HepG2 (cell line): ENCODE measurements around the gene MDP1. TPM values are rescaled to one million over a fixed set of nuclear protein-coding genes. Genes with fewer than 3 reads are reported as not detected.
A peak's percentile ranks its signal among the peaks of the same experiment; 100 is the strongest.

ENCODE experiments used
- ELF4 ChIP-seq: sonication (generic); formaldehyde crosslinking; IDR thresholded peaks from 2 replicates; pipeline ENCODE4 v1.5.0; 2020; ENCODE audit warnings: missing genetic modification reagents, mild to moderate bottlenecking, moderate library complexity, borderline replicate concordance
- HMG20A ChIP-seq: IDR thresholded peaks from 2 replicates; pipeline ENCODE4 v1.6.1; 2016; ENCODE audit warnings: borderline replicate concordance
- KDM3A ChIP-seq: IDR thresholded peaks from 2 replicates; pipeline ENCODE4 v1.6.1; 2018; ENCODE audit warnings: low read depth, missing compliant biosample characterization
- POLR2AphosphoS5 ChIP-seq: IDR thresholded peaks from 2 replicates; pipeline ENCODE4 v1.6.1; 2012; ENCODE audit warnings: low read depth, low read length
- SIN3A ChIP-seq: IDR thresholded peaks from 2 replicates; pipeline ENCODE4 v1.6.1; 2011; ENCODE audit warnings: low read depth, mild to moderate bottlenecking, control low read depth, low read length, borderline replicate concordance
- TFE3 ChIP-seq: IDR thresholded peaks from 2 replicates; pipeline ENCODE4 v1.6.1; 2016
- THAP9 ChIP-seq: sonication (generic); formaldehyde crosslinking; IDR thresholded peaks from 2 replicates; pipeline ENCODE4; 2020; ENCODE audit warnings: missing genetic modification reagents, mild to moderate bottlenecking, borderline replicate concordance
- ZFP90 ChIP-seq: sonication (generic); formaldehyde crosslinking; IDR thresholded peaks from 2 replicates; pipeline ENCODE4 v1.8.0; 2022; ENCODE audit warnings: missing genetic modification reagents, mild to moderate bottlenecking, inconsistent platforms, borderline replicate concordance
- ZNF124 ChIP-seq: sonication (generic); formaldehyde crosslinking; IDR thresholded peaks from 2 replicates; pipeline ENCODE4 v1.4.0; 2020; ENCODE audit warnings: missing genetic modification reagents
- ZNF317 ChIP-seq: sonication (generic); formaldehyde crosslinking; IDR thresholded peaks from 2 replicates; pipeline ENCODE4 v1.5.0; 2020; ENCODE audit warnings: mild to moderate bottlenecking, missing genetic modification reagents
- ZNF432 ChIP-seq: sonication (generic); formaldehyde crosslinking; IDR thresholded peaks from 2 replicates; pipeline ENCODE4 v1.5.0; 2020; ENCODE audit warnings: missing genetic modification reagents, mild to moderate bottlenecking, borderline replicate concordance
- ZNF513 ChIP-seq: sonication (generic); formaldehyde crosslinking; conservative IDR thresholded peaks from 2 replicates; pipeline ENCODE4 v1.5.0; 2020; ENCODE audit warnings: missing genetic modification reagents
- ZNF639 ChIP-seq: conservative IDR thresholded peaks from 2 replicates; pipeline ENCODE4 v1.6.1; 2018; ENCODE audit warnings: missing genetic modification reagents
- ZNF737 ChIP-seq: sonication (generic); formaldehyde crosslinking; IDR thresholded peaks from 2 replicates; pipeline ENCODE4 v1.5.0; 2020; ENCODE audit warnings: missing genetic modification reagents, mild to moderate bottlenecking, borderline replicate concordance
- ZNF781 ChIP-seq: sonication (generic); formaldehyde crosslinking; IDR thresholded peaks from 2 replicates; pipeline ENCODE4 v1.5.1; 2020; ENCODE audit warnings: borderline replicate concordance, mild to moderate bottlenecking, missing genetic modification reagents; ENCODE audit errors: not compliant biosample characterization
- ZNF841 ChIP-seq: sonication (generic); formaldehyde crosslinking; IDR thresholded peaks from 2 replicates; pipeline ENCODE4 v1.8.1; 2023; ENCODE audit warnings: missing genetic modification reagents, borderline replicate concordance
- ZSCAN25 ChIP-seq: sonication (generic); formaldehyde crosslinking; IDR thresholded peaks from 2 replicates; pipeline ENCODE4 v1.8.0; 2022; ENCODE audit warnings: mild to moderate bottlenecking, missing genetic modification reagents
- ZSCAN30 ChIP-seq: sonication (generic); formaldehyde crosslinking; IDR thresholded peaks from 2 replicates; pipeline ENCODE4 v1.5.0; 2020; ENCODE audit warnings: mild to moderate bottlenecking, missing genetic modification reagents
- polyA plus RNA-seq, 8 experiments: library from polyadenylated mRNA; depleted of rRNA in 3 of 8; stranded (reverse) in 7 of 8; unstranded in 1 of 8; fragments of >200 nt; fragmentation: Illumina TruSeq in 4 of 8; extraction: Trizol in 4 of 8; gene quantifications; 2 replicates each; pipeline versions ENCODE4 v1.2.1 to v1.2.3, GENCODE V29; 2011 to 2016; ENCODE audit warnings: low read depth in 4 of 8, missing spikeins in 1 of 8, mixed read lengths in 1 of 8; ENCODE audit not compliant: insufficient read depth in 1 of 8
- total RNA-seq, 5 experiments: library from RNA; depleted of rRNA; stranded (reverse); fragments of >200 nt; fragmentation: Illumina TruSeq; extraction: Trizol; gene quantifications; 2 replicates each; pipeline ENCODE4 v1.2.3, GENCODE V29; 2016; ENCODE audit warnings: low read depth in 1 of 5
- TF ChIP-seq, protein P1 (sequence below), 2 experiments: sonication (generic) in 1 of 2; formaldehyde crosslinking in 1 of 2; IDR thresholded peaks; 2 replicates each; pipeline versions ENCODE4 v1.5.1 to v1.6.1; 2011 to 2020; ENCODE audit warnings: borderline replicate concordance in 1 of 2, low read depth in 1 of 2, low read length in 1 of 2, mild to moderate bottlenecking in 1 of 2, missing genetic modification reagents in 1 of 2, moderate library complexity in 1 of 2

MDP1 gene
- total and polyA plus RNA-seq, 2 of the 13 experiments (the other 11 are each of a cell fraction or from before 2014, with no cell fraction given): 44.1 to 48.7 TPM

GRCh38 chr14:24232121-24232644 is 16.3 kb upstream of the MDP1 start, which contains the start of gene NEDD8 (continued):
- TF ChIP-seq ZNF781 (CRISPR knock-in tag) (no peak), ZFP90 (CRISPR knock-in tag) (no peak), ZNF317 (peak; percentile 92), TFE3 (CRISPR knock-in tag) (no peak; the same call in 1 of the 2 replicates), ZNF513 (CRISPR knock-in tag) (peak; percentile 100; the same call in 1 of the 2 replicates), ZNF124 (peak; percentile 99), ELF4 (CRISPR knock-in tag) (peak; percentile 100), ZNF639 (CRISPR knock-in tag) (0 out of 2 replicates have a peak, but pooled peaks have one; percentile 69), ZNF841 (CRISPR knock-in tag) (no peak), ZSCAN30 (0 out of 2 replicates have a peak, but pooled peaks have one; percentile 2), HMG20A (CRISPR knock-in tag) (no peak; the same call in 1 of the 2 replicates), THAP9 (CRISPR knock-in tag) (peak; percentile 85; the same call in 1 of the 2 replicates), ZNF432 (CRISPR knock-in tag) (0 out of 2 replicates have a peak, but pooled peaks have one; percentile 24), SIN3A (peak; percentile 87), ZNF737 (peak; percentile 66; the same call in 1 of the 2 replicates), KDM3A (peak; percentile 72), ZSCAN25 (peak; percentile 88), POLR2AphosphoS5 (peak; percentile 88)
- TF ChIP-seq, protein P1, sequence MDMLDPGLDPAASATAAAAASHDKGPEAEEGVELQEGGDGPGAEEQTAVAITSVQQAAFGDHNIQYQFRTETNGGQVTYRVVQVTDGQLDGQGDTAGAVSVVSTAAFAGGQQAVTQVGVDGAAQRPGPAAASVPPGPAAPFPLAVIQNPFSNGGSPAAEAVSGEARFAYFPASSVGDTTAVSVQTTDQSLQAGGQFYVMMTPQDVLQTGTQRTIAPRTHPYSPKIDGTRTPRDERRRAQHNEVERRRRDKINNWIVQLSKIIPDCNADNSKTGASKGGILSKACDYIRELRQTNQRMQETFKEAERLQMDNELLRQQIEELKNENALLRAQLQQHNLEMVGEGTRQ (IDR thresholded peaks at IDR 0.05; ENCODE audit: low read depth, low read length): no peak
- TF ChIP-seq, protein P1 (CRISPR knock-in tag; IDR thresholded peaks at IDR 0.05; ENCODE audit: borderline replicate concordance): peak; percentile 53; the same call in 1 of the 2 replicates
